Right atrium auricular region (tissue), 2 donors: ENCODE results near the gene FARS2. TPM values are rescaled to one million over a fixed set of nuclear protein-coding genes. Genes with fewer than 3 reads are reported as not detected.
A peak's percentile ranks its signal among the peaks of the same experiment; 100 is the strongest.

Experiments used
- DNase-seq: peaks from one replicate; pipeline ENCODE4 v3.0.0-alpha.2; 2019; ENCODE audit warnings: low spot score
- H3K27ac ChIP-seq, 2 donors: fragments of 200-600 bp; sonication (generic); 1 replicate in 1 of 2; 2 replicates in 1 of 2; pipeline ENCODE4 v1.5.1; 2016 to 2019
- H3K27me3 ChIP-seq, 2 donors: fragments of 200-600 bp; sonication (generic); one replicate each; pipeline versions ENCODE4 v1.5.1 to v1.6.0; 2017 to 2019
- H3K36me3 ChIP-seq: fragments of 200-600 bp; sonication (generic); one replicate; pipeline ENCODE4 v1.5.1; 2016
- H3K4me1 ChIP-seq, 2 donors: fragments of 200-600 bp; sonication (generic); one replicate each; pipeline versions ENCODE4 v1.5.1 to v1.6.0; 2017 to 2019
- H3K4me3 ChIP-seq, 2 donors: fragments of 200-600 bp; sonication (generic); 1 replicate in 1 of 2; 2 replicates in 1 of 2; pipeline ENCODE4 v1.5.1; 2017 to 2019; ENCODE audit warnings: mild to moderate bottlenecking in 1 of 2, moderate library complexity in 1 of 2
- H3K9me3 ChIP-seq, 2 donors: fragments of 200-600 bp; sonication (generic); one replicate each; pipeline ENCODE4 v1.5.1; 2019
- CTCF ChIP-seq, 2 donors: fragments of 200-600 bp; sonication (generic); IDR thresholded peaks; one replicate each; pipeline ENCODE4 v1.5.1; 2019; ENCODE audit warnings: antibody characterized with exemption in 2 of 2
- total RNA-seq, 2 donors: library from RNA; depleted of rRNA; stranded (reverse); fragments of >200 nt; gene quantifications; one replicate each; pipeline ENCODE4 v1.1.0, GENCODE V29; 2016

The FARS2 gene
- total RNA-seq, 2 donors from 2014 or later = 9.4 to 15.0 TPM

- Histone ChIP-seq H3K4me3 (no peak overlapping the region), H3K36me3 (no peaks in the 10 kb centered on the region), H3K9me3 (no peaks in the 10 kb centered on the region), H3K4me1 (peaks cover 0 to 19% of the 10 kb centered on the region in 2 donors), H3K27me3 (no peaks in the 10 kb centered on the region), H3K27ac (no peak overlapping the region)
- DNase-seq = no peak
- no peak for TF ChIP-seq CTCF (IDR thresholded peaks at IDR 0.05)
Measured at GRCh38 chr6:5499644-5500306, 238.5 kb downstream of the FARS2 start.

- H3K4me1 ChIP-seq = peaks cover 0 to 19% of the 10 kb centered on the region in 2 donors
- no peak for DNase-seq
- no peak for TF ChIP-seq CTCF (IDR thresholded peaks at IDR 0.05)
- H3K4me3 ChIP-seq = no peak overlapping the region
- no peaks in the 10 kb centered on the region for H3K9me3 ChIP-seq
- H3K27me3 ChIP-seq = no peaks in the 10 kb centered on the region
- H3K36me3 ChIP-seq = no peaks in the 10 kb centered on the region
- H3K27ac ChIP-seq = peak overlapping the region in 1 of 2 donors; percentile 55
Measured at GRCh38 chr6:5501837-5502236, 240.5 kb downstream of the FARS2 start.

GRCh38 chr6:5504078-5504477 is 242.8 kb downstream of the FARS2 start:
- Histone ChIP-seq H3K9me3 (no peaks in the 10 kb centered on the region), H3K36me3 (no peaks in the 10 kb centered on the region), H3K4me1 (peaks cover 0 to 16% of the 10 kb centered on the region in 2 donors), H3K4me3 (no peak overlapping the region), H3K27ac (no peak overlapping the region), H3K27me3 (no peaks in the 10 kb centered on the region)
- TF ChIP-seq CTCF (IDR thresholded peaks at IDR 0.05) = no peak
- no peak for DNase-seq

DNA sequence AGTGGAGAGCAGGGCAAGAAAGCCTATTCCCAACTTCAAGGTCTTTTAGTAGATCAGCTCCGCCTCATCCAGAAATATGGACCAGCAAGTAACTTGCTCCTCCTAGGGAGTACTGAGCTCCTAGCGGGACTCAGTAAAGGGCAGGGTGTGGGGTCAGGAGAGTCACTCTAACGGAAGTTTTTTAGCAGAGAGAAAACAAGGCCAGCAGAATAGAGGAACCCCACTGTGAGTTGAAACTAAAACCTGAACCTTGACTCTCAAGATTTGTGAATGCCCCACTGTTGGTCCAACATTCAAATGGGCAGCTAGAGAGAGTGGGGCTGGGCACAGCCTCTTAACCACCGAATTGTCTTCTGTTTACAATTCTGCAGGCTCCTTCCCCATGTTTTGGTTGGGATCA is 244.8 kb downstream of the FARS2 start:
- Histone ChIP-seq H3K27ac (no peak overlapping the region), H3K4me3 (no peak overlapping the region), H3K4me1 (no peaks in the 10 kb centered on the region), H3K36me3 (no peaks in the 10 kb centered on the region), H3K27me3 (no peaks in the 10 kb centered on the region), H3K9me3 (no peaks in the 10 kb centered on the region)
- no peak for TF ChIP-seq CTCF (IDR thresholded peaks at IDR 0.05)
- no peak for DNase-seq

- no peaks in the 10 kb centered on the region for H3K27me3 ChIP-seq
- no peaks in the 10 kb centered on the region for H3K36me3 ChIP-seq
- no peak for TF ChIP-seq CTCF (IDR thresholded peaks at IDR 0.05)
- DNase-seq = no peak
- H3K4me3 ChIP-seq = no peak overlapping the region
- H3K27ac ChIP-seq = no peak overlapping the region
- no peaks in the 10 kb centered on the region for H3K9me3 ChIP-seq
- no peaks in the 10 kb centered on the region for H3K4me1 ChIP-seq
Measured at GRCh38 chr6:5506597-5506996, 245.3 kb downstream of the FARS2 start.

DNA sequence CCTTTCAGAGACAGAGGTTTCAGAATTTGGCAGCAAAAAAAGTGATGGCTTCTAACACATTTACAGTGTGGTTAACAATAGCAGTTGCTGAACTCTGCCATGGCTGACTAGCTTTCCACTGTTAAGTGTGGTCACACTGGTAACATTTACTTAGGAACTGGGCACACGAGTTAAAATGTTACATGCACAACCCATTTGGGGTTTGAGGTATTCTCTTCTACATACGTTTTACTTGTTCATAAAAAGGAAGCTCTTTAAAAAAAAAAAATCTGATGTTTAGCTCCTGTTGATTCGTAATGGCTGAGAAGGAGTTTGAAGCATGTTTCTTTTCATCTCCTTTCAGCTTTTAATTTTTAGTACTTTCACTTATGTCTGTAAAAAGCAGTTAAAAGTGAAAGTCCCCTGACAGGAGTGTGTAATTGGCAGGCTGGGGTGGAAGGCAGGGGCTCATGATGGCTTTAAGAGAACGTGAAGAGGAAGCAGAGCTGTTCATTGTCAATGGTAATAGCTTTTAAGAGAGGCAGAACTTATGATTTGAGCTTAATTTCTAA is 245.9 kb downstream of the FARS2 start:
- H3K27me3 ChIP-seq = no peaks in the 10 kb centered on the region
- no peaks in the 10 kb centered on the region for H3K9me3 ChIP-seq
- no peak for TF ChIP-seq CTCF (IDR thresholded peaks at IDR 0.05)
- no peak for DNase-seq
- no peak overlapping the region for H3K4me3 ChIP-seq
- no peaks in the 10 kb centered on the region for H3K36me3 ChIP-seq
- no peak overlapping the region for H3K27ac ChIP-seq
- H3K4me1 ChIP-seq = no peaks in the 10 kb centered on the region
